ENCODE measurements around the gene SNAPC4.

Gene SNAPC4, protein sequence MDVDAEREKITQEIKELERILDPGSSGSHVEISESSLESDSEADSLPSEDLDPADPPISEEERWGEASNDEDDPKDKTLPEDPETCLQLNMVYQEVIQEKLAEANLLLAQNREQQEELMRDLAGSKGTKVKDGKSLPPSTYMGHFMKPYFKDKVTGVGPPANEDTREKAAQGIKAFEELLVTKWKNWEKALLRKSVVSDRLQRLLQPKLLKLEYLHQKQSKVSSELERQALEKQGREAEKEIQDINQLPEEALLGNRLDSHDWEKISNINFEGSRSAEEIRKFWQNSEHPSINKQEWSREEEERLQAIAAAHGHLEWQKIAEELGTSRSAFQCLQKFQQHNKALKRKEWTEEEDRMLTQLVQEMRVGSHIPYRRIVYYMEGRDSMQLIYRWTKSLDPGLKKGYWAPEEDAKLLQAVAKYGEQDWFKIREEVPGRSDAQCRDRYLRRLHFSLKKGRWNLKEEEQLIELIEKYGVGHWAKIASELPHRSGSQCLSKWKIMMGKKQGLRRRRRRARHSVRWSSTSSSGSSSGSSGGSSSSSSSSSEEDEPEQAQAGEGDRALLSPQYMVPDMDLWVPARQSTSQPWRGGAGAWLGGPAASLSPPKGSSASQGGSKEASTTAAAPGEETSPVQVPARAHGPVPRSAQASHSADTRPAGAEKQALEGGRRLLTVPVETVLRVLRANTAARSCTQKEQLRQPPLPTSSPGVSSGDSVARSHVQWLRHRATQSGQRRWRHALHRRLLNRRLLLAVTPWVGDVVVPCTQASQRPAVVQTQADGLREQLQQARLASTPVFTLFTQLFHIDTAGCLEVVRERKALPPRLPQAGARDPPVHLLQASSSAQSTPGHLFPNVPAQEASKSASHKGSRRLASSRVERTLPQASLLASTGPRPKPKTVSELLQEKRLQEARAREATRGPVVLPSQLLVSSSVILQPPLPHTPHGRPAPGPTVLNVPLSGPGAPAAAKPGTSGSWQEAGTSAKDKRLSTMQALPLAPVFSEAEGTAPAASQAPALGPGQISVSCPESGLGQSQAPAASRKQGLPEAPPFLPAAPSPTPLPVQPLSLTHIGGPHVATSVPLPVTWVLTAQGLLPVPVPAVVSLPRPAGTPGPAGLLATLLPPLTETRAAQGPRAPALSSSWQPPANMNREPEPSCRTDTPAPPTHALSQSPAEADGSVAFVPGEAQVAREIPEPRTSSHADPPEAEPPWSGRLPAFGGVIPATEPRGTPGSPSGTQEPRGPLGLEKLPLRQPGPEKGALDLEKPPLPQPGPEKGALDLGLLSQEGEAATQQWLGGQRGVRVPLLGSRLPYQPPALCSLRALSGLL (N-terminal part only)

DNA sequence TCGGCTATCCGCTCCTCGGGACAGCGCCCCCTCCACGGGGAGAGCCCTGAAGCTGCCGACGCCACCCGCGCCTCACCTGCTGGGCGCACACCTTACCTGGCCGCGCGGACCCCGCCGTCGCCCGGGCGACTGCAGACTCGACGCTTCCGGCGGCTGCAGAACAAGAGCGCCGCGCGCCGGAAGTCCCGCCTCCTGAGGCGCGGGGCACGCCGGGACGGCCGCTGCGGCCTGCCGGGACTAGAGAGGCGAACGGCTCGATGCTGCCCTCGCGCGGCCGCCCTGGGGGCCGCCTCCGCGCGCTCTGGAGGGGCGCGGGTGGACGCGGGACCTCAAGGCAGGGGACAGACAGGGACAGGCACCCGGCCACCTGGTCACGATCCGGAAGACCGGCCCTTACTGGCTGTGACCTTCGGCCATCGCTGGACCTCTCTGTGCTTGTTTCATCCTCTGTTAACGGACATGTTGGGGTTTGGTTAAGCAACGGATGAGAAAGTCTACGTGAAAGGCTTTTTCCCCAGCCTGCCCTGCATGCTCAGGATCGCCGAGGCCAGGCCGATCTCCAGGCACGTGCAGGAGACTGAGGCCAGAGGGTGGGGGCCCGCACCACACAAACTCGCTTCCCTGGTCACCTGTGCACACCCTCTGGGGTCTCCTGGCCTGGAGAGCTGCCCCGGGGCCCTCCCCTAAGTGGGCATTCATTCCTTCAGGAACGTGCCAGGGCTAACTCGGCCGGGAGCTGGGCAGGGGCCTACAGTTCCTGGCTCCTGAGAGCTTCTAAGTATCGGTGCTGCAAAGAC is at the start of gene SNAPC4:
TSS of gene SNAPC4 (minus strand) at position 133 of the 797 bp plus-strand sequence. CDS start 1,742 bp downstream, outside the sequence.
- FAIRE-seq (peak; percentile 95), DNase-seq (ENCODE audit: insufficient read length, low spot score) (peak; percentile 98)

DNA sequence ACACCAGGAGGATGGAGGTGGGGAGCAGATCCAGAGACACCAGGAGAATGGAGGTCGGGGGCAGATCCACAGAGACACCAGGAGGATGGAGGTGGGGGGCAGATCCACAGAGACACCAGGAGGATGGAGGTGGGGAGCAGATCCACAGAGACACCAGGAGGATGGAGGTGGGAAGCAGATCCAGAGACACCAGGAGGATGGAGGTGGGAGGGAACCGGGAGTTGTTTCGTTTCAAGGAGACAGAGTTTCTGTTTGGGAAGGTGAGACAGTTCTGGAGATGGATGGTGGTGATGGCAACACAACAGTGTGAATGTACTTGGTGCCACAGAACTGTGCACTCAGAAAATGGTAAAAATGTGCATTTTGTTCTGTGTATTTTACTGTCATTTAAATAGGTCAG is 48.7 kb upstream of the SNAPC4 start:
- FAIRE-seq (no peak), DNase-seq (ENCODE audit: insufficient read length, low spot score) (no peak)

DNA sequence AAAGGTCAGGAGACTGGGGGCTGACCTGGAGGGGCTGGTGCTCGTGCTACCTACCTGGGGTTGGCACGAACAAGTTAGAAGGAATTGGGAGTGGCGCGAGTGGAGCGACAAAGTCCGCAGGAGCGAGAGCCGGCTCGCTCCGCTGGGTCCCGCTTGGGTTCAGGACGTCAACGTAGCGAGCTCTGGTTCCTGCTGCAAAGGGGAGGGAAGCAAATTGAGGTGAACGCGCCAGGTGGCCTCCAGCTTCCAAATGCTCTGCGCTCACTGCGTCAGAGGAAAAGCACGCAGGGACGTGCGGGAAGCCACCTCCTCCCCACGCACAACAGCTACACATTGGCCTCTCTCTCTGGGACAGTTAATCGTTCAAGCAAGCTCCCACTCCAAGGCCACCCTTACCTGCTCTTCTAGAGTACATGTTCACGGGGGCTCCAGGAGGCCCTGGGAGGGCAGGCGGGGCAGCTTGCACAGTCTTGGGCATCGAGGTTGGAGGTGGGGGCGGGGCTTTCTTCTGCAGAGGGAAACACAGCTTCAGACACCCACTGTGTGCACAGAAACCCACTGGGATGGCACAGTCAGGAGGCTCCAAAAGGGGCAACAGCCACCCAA is 47.3 kb upstream of the SNAPC4 start:
- FAIRE-seq (no peak), DNase-seq (ENCODE audit: insufficient read length, low spot score) (no peak)

DNA sequence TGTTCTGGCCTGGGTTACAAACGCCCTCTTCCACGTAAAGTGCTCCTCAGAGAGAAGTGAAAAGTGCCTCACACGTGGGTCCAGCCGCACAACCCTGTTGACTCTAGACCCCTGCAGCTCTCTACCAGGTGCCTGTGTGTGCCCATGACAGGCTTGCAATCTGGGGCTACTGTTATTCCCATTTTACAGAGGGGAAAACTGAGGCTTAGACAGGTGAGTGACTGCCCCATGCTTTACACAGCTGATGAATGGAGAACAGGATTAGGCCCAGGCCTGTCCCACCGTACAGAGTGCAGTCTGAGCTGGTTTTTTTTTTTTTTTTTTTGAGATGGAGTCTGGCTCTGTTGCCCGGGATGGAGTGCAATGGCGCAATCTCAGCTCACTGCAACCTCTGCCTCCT is 45.8 kb upstream of the SNAPC4 start:
- FAIRE-seq = no peak

DNA sequence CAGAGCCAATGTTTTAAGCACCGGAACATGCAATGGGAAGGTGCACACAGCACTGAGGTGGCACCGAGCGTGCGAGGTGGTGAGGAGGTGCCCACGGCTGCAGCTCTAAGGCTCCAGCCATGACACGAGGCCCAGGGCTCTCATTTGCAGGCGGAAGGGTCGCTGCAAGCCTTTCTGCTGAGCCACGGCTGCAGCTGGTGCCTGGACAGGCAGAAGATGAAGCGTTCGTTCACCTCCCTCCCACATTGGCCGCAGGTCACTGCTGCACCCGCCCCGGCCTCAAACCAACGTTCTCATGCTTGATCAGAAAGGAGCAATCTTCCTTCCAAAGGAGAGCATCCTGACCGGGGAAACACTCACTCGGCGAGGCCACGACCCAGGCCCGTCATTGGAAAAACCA is 44.1 kb upstream of the SNAPC4 start:
- FAIRE-seq (no peak), DNase-seq (ENCODE audit: insufficient read length, low spot score) (no peak)

More for the DNA sequence above, 45.8 kb upstream of the SNAPC4 start:
- DNase-seq (ENCODE audit: insufficient read length, low spot score) = no peak

DNA sequence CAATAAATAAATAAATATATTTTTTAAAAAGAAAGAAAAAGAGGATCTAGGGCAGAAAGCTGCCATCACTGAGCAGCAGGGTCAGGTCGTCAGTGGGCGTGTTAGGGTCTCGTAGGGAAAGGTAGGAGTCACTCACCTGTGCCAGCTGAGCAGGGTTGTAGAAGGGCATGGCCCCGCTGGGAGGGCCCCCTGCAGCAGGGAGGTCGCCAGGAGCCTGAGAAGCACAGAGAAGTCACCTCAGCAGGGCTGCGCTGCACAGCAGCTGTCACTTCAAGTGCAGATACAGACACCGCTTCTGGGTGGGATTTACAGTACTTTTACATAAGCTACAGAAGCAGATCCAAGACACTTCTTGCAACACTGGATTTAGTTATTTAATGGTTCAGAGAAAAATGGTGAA is 43.7 kb upstream of the SNAPC4 start:
- no peak for FAIRE-seq

DNA sequence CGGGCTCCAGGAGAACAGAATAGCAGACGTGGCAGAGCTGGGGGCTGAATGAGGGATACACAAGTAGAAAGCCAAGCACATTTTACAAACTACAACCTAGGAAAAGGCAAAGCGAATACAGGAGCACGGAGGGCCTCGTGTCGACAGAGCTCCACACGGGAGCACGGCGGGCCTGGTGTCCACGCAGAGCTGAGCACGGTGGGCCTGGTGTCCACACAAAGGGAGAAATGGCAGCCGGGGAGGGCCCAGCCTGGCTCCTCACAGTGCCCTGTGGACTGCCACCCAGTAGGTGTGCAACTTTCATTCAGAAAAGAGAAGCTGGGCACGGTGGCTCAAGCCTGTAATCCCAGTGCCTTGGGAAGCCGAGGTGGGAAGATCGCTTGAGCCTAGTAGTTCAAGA is 43.1 kb upstream of the SNAPC4 start:
- DNase-seq (ENCODE audit: insufficient read length, low spot score) = no peak
- no peak for FAIRE-seq

More for the DNA sequence above, 43.7 kb upstream of the SNAPC4 start:
- DNase-seq (ENCODE audit: insufficient read length, low spot score) = no peak

DNA sequence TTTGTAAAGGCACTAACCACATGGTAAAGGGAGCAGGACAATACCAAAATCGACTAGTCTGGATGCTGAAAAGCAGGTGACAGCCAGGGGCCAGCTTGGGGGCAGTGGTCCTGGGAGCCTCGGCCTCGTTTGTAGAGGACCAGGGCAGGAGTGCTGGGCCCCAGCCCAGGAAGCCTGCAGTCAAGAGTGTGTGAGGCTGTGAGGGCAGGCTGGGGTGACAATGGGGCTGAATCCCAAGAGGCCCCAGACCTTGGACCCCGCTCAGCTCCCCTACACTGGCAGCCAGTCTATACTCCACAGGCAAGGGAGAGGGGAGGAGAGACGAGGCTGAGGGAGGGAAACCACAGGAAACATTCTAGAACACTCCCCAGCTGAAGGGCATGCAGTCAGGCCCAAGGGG is 42.3 kb upstream of the SNAPC4 start:
- DNase-seq (ENCODE audit: insufficient read length, low spot score) (no peak), FAIRE-seq (no peak)

DNA sequence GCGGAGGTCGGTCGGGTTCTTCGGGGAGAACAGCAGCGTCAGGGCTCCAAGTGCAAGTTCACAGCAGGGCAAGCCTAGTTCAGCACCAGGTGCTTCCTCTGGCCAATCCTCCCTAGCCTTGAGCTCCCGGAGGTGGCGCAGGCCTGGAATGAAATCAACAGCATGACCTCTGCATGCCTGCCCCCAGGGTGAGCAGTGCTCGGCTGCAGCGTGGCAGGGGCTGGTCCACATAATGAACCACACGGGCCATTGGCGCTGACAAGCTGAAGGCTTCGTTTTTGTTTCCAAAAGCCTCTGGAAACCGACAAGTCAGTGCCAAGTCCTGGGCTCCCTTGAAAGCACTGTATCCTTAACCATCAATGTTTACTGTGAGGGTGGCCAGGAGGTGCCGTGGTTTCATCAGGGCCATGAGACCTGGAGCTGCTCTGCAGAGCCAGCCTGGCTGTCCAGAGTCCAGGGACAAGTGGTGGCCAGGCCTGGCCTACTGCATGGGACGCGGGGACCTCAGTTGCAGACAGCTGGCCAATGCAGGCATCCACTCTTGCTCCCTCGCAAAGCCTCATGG is 41.8 kb upstream of the SNAPC4 start:
- no peak for FAIRE-seq
- DNase-seq (ENCODE audit: insufficient read length, low spot score) = no peak

DNA sequence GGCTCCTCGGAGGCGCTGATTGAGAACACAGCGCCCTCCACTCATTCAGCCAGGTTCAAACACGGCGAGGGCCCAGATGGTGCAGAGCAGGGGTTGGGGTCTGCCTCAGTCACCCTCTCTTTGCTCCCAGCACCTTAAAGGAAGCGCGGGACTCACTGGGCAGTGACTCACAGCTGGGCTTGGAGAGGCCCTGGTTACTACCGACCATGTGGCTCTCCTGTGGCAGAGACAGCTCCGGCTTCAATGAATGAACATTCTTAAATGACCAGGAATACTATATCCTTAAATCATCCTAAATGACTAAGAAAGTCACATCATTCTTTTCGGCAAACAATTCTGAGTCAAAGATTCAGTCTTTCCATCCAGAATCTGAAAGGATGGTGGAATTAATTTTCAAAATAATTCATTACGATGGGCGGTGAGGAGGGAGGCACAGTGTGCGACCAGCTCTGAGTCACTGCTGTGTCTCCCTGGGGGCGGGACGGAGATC is 41.3 kb upstream of the SNAPC4 start:
- DNase-seq (ENCODE audit: insufficient read length, low spot score) = no peak
- no peak for FAIRE-seq

DNA sequence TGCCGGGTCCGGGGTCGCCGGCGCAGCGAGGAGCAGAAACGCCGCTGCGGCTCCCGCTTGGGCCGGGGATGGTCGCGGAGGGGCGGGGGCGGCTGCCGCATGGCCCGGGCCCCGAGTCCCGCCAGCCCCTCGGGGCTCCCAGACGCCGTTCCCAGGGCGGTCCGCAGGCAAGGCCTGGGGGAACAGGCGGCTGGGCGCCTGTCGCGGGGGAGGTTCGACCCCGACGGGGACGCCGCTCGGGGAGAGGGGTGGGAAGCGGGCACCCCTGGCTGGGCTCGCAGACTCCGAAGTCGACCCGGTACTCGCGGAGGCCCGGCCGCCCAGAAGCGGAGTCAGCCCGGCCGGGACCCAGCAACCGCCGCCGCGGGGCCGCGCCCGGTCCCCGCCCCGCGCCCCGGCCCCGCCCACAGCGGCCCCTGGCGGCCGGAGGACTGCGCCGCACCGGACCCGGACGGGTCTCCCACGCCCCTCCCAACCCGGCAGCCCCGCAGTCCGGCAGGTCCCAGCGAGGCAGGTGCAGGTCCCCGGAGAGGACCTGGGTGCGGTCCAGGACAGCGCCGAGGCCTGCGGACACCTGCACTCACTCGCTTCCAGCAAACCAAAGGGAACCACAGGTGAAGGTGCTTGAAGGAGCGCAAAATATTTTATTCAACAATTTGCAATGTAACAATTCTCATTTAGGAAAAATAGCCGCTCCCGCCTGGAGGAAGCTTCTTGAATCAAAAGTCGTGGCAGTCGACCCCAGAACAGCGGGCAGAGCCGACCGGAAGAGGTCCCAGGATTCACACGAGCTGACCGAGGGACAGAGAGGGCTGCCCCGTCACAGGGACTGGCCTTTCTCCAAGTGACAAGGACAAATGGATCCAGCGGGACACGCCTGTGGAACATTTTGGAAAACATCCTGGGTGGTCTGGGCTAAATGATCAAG is 39.8 kb upstream of the SNAPC4 start, which contains the start of gene INPP5E:
TSS of gene INPP5E (minus strand) at position 365 of the 928 bp plus-strand sequence. CDS start 426 bp downstream, outside the sequence.
- DNase-seq (ENCODE audit: insufficient read length, low spot score) = peak; percentile 97
- FAIRE-seq = peak; percentile 31

DNA sequence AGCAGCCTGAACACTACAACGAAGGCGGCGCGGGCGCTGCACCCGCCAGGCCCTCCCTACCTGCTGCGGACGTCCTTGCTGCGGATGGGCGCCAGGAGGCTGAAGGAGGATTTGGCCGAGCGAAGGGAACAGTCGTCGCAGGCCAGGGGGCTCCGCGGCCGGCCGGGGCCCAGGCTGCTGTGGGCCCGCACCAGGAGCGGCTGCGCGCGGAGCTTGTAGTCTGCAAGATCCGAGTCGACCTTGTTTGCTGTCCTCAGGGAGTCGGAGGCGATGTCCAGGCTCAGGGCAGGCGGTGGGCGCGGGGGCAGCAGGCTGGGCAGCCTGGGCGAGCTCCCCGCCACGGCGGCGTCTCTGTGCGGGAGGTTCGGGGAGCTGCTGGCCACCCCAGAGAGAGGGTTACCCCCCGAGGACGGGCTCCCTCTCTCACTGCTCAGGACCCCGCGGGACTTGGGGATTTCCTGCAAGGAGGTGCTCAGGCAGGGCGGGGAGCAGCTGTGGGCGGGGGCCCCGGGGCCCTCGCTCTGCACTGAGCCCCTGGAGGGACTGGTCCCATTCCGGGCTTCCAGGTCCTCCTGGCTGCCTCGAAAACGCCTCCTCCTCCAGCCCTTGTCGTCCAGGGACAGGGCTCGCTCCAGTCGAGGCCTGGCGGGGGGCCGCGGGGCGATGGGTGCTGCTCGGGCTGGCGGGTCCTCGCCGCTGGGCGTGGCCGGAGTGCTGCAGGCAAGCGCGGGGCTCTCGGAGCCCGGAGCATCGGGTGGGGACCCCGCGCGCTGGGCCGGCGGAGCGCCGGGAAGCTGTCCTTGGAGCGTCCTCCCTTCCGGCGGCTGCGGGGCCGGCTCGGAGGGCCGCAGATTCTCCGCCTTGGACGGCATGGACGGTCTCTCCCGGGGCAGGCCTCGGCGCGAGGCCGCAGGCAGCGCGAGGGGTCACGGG is 38.8 kb upstream of the SNAPC4 start:
- peak; percentile 88 for DNase-seq (ENCODE audit: insufficient read length, low spot score)
- FAIRE-seq = no peak

DNA sequence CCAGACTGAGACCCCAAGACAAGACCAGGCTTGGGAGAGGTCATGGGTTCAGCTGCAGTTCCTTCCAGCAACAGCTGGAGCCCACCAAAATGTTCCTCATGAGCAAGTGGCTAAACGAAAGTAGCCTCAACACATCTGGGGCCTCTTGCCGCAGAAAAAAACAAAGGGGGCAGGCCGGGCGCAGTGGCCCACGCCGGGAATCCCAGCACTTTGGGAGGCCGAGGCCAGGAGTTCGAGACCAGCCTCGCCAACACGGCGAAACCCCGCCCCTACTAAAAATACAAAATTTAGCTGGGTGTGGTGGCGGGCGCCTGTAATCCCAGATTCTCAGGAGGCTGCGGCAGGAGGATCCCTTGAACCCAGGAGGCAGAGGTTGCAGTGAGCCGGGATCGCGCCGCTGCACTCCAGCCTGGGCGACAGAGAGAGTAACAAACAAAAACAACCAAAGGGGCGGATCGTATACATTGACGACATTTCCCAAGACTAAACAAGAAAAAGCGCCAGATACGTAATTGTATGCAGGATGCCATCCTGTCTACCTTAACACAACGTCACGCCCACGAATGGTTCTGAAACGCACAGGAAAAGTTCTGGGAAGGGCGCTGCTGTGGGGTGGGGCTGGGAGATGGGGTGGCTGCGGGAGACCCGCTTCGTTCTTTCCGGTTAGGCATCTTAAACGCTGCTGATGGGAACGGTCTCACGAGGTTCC is 38.0 kb upstream of the SNAPC4 start:
- FAIRE-seq = peak; percentile 31
- DNase-seq (ENCODE audit: insufficient read length, low spot score) = no peak

DNA sequence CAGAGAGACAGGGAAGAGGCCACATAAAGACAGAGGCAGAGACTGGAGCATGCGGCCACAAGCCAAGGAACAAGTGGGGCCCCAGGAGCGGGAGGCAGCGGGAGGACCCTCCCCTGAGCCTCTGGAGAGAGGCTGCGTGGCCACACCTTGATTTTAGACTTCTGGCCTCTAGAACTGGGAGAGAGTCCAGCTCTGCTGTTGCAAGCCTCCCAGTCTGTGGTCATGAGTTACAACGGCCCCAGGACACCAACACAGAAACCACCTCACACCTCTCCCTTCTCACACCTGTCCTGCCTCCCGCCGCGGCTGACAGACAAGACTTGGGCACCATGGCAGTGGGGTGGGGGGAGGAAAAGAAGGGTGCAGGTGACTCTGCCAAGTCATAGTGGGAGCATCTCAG is 37.5 kb upstream of the SNAPC4 start:
- no peak for DNase-seq (ENCODE audit: insufficient read length, low spot score)
- no peak for FAIRE-seq

DNA sequence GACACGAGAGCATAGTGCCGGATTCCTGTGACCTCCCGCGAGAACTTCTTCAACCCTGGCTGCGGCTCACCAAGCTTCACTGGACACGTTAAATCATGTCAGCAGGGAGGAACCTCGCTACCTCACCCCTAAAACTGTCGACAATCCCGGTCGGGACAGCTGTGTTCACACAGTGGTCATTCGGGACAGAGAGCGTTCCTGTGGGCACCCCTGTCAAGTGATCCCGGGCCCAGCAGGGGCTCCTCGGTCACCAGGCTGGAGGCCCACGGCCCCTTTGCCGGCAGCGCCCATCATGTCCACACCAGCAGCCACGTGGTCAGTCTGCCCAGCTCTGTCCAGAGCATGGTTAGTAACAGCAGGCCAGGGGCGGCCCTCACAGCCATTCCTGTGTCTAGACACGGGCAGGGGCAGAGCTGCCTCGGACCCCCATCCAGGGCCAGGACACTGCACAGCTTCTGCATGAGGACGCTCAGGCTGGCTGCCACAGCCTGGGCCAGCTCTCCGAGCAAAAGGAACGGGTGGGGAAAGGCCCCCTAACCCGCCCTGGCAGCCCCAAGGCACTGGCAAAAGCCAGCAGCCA is 36.2 kb upstream of the SNAPC4 start:
- no peak for FAIRE-seq
- DNase-seq (ENCODE audit: insufficient read length, low spot score) = no peak

Data from GM19239 (cell line).